OCI-LY1 (cell line): Measurements from ENCODE around the gene ABCA8.

ENCODE experiments used
- H2AFZ ChIP-seq: fragments of 200-600 bp; sonication (generic), shearing (Covaris generic); 2 replicates; pipeline ENCODE4 v1.6.0; 2014; ENCODE audit warnings: antibody characterized with exemption, mild to moderate bottlenecking, low read length
- H3F3A ChIP-seq: fragments of 200-600 bp; sonication (generic), shearing (Covaris generic); 2 replicates; pipeline ENCODE4 v1.6.0; 2014; ENCODE audit warnings: mild to moderate bottlenecking, antibody characterized with exemption, low read length, moderate library complexity; ENCODE audit not compliant: insufficient read depth
- H3K27ac ChIP-seq: fragments of 200-600 bp; sonication (generic); 2 replicates; pipeline ENCODE4 v1.5.1; 2014; ENCODE audit warnings: low read length, mixed run types, mild to moderate bottlenecking, low read depth; ENCODE audit not compliant: poor library complexity, severe bottlenecking
- H3K27me3 ChIP-seq: fragments of 200-600 bp; sonication (generic); 2 replicates; pipeline ENCODE4 v1.6.0; 2014; ENCODE audit warnings: antibody characterized with exemption, mild to moderate bottlenecking, low read length, moderate library complexity; ENCODE audit not compliant: insufficient read depth
- H3K36me3 ChIP-seq: fragments of 200-600 bp; sonication (generic); 2 replicates; pipeline ENCODE4 v1.6.1; 2014; ENCODE audit warnings: mild to moderate bottlenecking, antibody characterized with exemption, low read length, moderate library complexity, mixed read lengths; ENCODE audit not compliant: insufficient read depth
- H3K4me1 ChIP-seq: fragments of 200-600 bp; sonication (generic); 2 replicates; pipeline ENCODE4 v1.5.1; 2014; ENCODE audit warnings: mild to moderate bottlenecking, low read length, moderate library complexity; ENCODE audit not compliant: insufficient read depth, severe bottlenecking
- H3K4me2 ChIP-seq: fragments of 200-600 bp; sonication (generic), shearing (Covaris generic); 2 replicates; pipeline ENCODE4 v1.6.1; 2014; ENCODE audit warnings: low read length
- H3K4me3 ChIP-seq: fragments of 200-600 bp; sonication (generic); 2 replicates; pipeline ENCODE4 v1.5.1; 2014; ENCODE audit warnings: low read length, low read depth, mild to moderate bottlenecking, mixed read lengths; ENCODE audit not compliant: poor library complexity, severe bottlenecking
- H3K79me2 ChIP-seq: fragments of 200-600 bp; shearing (Covaris generic); 2 replicates; pipeline ENCODE4 v1.6.1; 2016; ENCODE audit warnings: mixed run types, low read length, mixed read lengths; ENCODE audit not compliant: insufficient read depth
- H3K9ac ChIP-seq: fragments of 200-600 bp; sonication (generic), shearing (Covaris generic); 2 replicates; pipeline ENCODE4 v1.6.1; 2014; ENCODE audit warnings: mild to moderate bottlenecking, low read length, mixed read lengths
- H3K9me2 ChIP-seq: fragments of 200-600 bp; sonication (generic), shearing (Covaris generic); 2 replicates; pipeline ENCODE4 v1.6.1; 2014; ENCODE audit warnings: low read depth, mild to moderate bottlenecking, low read length, mixed read lengths
- H3K9me3 ChIP-seq: fragments of 200-600 bp; shearing (Covaris generic); 2 replicates; pipeline ENCODE4 v1.6.1; 2014; ENCODE audit warnings: low read length, mixed read lengths
- H4K20me1 ChIP-seq: fragments of 200-600 bp; sonication (generic), shearing (Covaris generic); 2 replicates; pipeline ENCODE4 v1.6.0; 2016; ENCODE audit warnings: mild to moderate bottlenecking, low read length; ENCODE audit not compliant: insufficient read depth
- EZH2 ChIP-seq: fragments of 200-600 bp; sonication (generic), shearing (Covaris generic); IDR thresholded peaks from 2 replicates; pipeline ENCODE4 v1.8.0; 2017; ENCODE audit warnings: borderline replicate concordance, mixed run types, mild to moderate bottlenecking, antibody characterized with exemption, low read length, moderate library complexity, mixed read lengths
- TF ChIP-seq, protein P1 (sequence below): fragments of 200-600 bp; sonication (generic), shearing (Covaris generic); IDR thresholded peaks from 2 replicates; pipeline ENCODE4 v1.5.1; 2017; ENCODE audit warnings: mild to moderate bottlenecking, antibody characterized with exemption, low read length, moderate library complexity, mixed read lengths

Gene ABCA8

DNA sequence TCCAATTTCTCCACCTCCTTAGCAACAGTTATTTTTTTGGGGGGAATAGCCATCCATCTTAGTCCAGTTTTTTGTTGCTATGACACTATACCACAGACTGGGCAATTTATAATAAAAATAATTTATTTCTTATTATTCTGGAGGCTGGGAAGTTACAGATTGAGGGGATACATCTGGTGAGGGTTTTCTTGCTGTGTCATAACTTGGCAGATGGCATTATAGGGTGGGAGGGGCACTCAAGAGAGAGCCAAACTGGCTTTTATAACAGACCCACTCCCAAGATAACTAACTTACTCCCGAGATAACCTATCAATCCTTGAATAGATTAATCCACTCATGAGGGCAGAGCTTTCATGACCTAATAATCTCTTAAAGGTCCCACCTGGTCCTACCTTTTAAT lies 84.2 kb downstream of the ABCA8 start:
- Histone ChIP-seq H3K79me2 (no peaks in the 10 kb centered on the region), H3K4me1 (no peaks in the 10 kb centered on the region), H3K9me2 (no peaks in the 10 kb centered on the region), H3K9me3 (0 out of 2 replicates have a peak, but pooled peaks cover 3% of the 10 kb centered on the region), H3K4me3 (no peak overlapping the region), H3K36me3 (no peaks in the 10 kb centered on the region), H3K4me2 (no peak overlapping the region), H3K27me3 (no peaks in the 10 kb centered on the region), H4K20me1 (no peaks in the 10 kb centered on the region), H3K27ac (no peak overlapping the region), H3K9ac (no peak overlapping the region), H3F3A (no peaks in the 10 kb centered on the region), H2AFZ (no peak overlapping the region)
- TF ChIP-seq, protein P1, sequence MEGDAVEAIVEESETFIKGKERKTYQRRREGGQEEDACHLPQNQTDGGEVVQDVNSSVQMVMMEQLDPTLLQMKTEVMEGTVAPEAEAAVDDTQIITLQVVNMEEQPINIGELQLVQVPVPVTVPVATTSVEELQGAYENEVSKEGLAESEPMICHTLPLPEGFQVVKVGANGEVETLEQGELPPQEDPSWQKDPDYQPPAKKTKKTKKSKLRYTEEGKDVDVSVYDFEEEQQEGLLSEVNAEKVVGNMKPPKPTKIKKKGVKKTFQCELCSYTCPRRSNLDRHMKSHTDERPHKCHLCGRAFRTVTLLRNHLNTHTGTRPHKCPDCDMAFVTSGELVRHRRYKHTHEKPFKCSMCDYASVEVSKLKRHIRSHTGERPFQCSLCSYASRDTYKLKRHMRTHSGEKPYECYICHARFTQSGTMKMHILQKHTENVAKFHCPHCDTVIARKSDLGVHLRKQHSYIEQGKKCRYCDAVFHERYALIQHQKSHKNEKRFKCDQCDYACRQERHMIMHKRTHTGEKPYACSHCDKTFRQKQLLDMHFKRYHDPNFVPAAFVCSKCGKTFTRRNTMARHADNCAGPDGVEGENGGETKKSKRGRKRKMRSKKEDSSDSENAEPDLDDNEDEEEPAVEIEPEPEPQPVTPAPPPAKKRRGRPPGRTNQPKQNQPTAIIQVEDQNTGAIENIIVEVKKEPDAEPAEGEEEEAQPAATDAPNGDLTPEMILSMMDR, result no peak
- TF ChIP-seq EZH2, result no peak

DNA sequence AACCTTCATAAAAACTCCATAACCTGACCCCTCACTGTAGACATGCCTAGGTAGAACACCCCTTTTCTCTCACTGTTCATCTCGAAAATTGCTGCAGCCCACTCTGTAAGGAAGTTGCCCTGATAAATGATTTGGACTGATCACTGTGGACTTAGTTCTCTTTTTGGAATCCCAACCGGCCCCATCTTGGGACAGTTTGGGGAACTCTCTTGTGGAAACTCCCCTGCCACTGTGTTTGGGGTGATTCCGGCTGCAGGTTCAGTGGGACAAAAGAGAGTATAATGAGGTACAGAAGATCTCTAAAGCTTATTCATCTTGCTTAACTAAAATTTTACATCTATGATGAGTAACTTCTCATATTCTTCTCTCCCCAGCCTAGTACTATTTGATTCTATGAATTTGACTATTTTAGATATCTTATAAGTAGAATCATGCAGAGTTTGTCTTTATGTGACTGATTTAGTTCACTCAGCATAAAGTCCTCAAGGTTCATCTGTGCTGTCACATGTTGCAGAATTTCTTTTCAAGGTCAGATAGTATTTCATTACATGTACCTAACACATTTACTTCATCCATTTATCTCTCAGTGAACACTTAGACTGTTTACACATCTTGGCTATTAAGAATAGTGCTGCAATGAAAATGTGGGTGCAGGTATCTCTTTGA lies 84.9 kb downstream of the ABCA8 start:
- H3F3A ChIP-seq, result no peaks in the 10 kb centered on the region
- H4K20me1 ChIP-seq, result no peaks in the 10 kb centered on the region
- no peak overlapping the region for H2AFZ ChIP-seq
- H3K4me2 ChIP-seq, result no peak overlapping the region
- H3K79me2 ChIP-seq, result no peaks in the 10 kb centered on the region
- H3K9ac ChIP-seq, result no peak overlapping the region
- H3K36me3 ChIP-seq, result no peaks in the 10 kb centered on the region
- H3K4me3 ChIP-seq, result no peak overlapping the region
- no peaks in the 10 kb centered on the region for H3K9me2 ChIP-seq
- no peak for TF ChIP-seq EZH2
- TF ChIP-seq, protein P1, result no peak
- H3K27ac ChIP-seq, result no peak overlapping the region
- no peaks in the 10 kb centered on the region for H3K27me3 ChIP-seq
- H3K4me1 ChIP-seq, result no peaks in the 10 kb centered on the region
- 0 out of 2 replicates have a peak, but pooled peaks cover 3% of the 10 kb centered on the region for H3K9me3 ChIP-seq

DNA sequence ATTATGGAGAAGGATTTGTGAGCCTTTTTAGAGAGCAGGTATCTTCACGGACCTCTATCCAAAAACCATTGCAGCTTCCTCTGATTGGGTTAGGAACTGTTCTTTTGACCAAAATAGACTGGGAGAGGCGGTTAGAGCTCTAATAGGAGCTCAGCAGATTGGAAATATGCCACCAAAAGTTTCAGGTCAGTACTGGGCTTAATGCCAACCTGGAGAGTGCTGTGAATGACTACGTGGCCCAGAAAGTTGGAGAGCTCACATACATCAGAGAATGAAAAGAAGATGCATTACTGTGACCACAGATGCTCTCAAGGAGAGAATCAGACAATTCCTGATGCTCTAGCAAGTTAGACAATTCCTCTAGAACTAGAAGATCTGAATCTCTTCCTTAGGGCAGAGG lies 86.5 kb downstream of the ABCA8 start:
- no peaks in the 10 kb centered on the region for H3K79me2 ChIP-seq
- H3K4me1 ChIP-seq, result no peaks in the 10 kb centered on the region
- 0 out of 2 replicates have a peak, but pooled peaks cover 2% of the 10 kb centered on the region for H3K9me3 ChIP-seq
- no peak overlapping the region for H3K4me3 ChIP-seq
- no peaks in the 10 kb centered on the region for H3K36me3 ChIP-seq
- no peaks in the 10 kb centered on the region for H4K20me1 ChIP-seq
- no peak overlapping the region for H3K9ac ChIP-seq
- no peaks in the 10 kb centered on the region for H3F3A ChIP-seq
- H3K9me2 ChIP-seq, result no peaks in the 10 kb centered on the region
- no peak overlapping the region for H2AFZ ChIP-seq
- no peaks in the 10 kb centered on the region for H3K27me3 ChIP-seq
- H3K27ac ChIP-seq, result no peak overlapping the region
- no peak for TF ChIP-seq EZH2
- TF ChIP-seq, protein P1, result no peak
- no peak overlapping the region for H3K4me2 ChIP-seq
